K562 (cell line): Measurements from ENCODE around the gene MYL12B.

Experiments
- CTCF ChIP-seq, 3 experiments: IDR thresholded peaks in 2 of 3; conservative IDR thresholded peaks in 1 of 3; 2 replicates each; pipeline ENCODE4 v1.5.1; 2011 to 2012; ENCODE audit warnings: low read length in 3 of 3, mild to moderate bottlenecking in 3 of 3, control low read depth in 2 of 3, improper control_type of control experiment in 1 of 3, inconsistent platforms in 1 of 3, low read depth in 1 of 3, mixed read lengths in 1 of 3, moderate library complexity in 1 of 3; ENCODE audit not compliant: insufficient read depth in 2 of 3
- SMARCE1 ChIP-seq: fragments of 450-650 bp; IDR thresholded peaks from 2 replicates; pipeline ENCODE4 v1.7.1; 2016; ENCODE audit warnings: mild to moderate bottlenecking
- SMC3 ChIP-seq: conservative IDR thresholded peaks from 2 replicates; pipeline ENCODE4 v1.6.1; 2011; ENCODE audit warnings: low read depth, low read length, improper control_type of control experiment; ENCODE audit not compliant: insufficient read depth
- SP2 ChIP-seq: IDR thresholded peaks from 2 replicates; pipeline ENCODE4 v1.6.1; 2011; ENCODE audit warnings: mild to moderate bottlenecking, low read depth, low read length, moderate library complexity; ENCODE audit not compliant: poor library complexity, severe bottlenecking; ENCODE audit errors: extremely low read depth
- ZNF175 ChIP-seq: fragments of 200-800 bp; sonication (Bioruptor generic); IDR thresholded peaks from 2 replicates; pipeline ENCODE4 v1.6.1; 2016; ENCODE audit warnings: low read depth, mild to moderate bottlenecking, missing genetic modification characterization, missing compliant biosample characterization

GRCh38 chr18:3305354-3305762 lies 43.4 kb downstream of the MYL12B start:
- TF ChIP-seq SMARCE1 (no peak; the same call in 1 of the 2 replicates), SMC3 (no peak), SP2 (no peak), CTCF (IDR thresholded peaks at IDR 0.05 in 2 of 3, conservative IDR thresholded peaks at IDR 0.05 in 1 of 3; ENCODE audit: insufficient read depth in 2 of 3, low read depth in 1 of 3, low read length in 3 of 3) (no peak), ZNF175 (no peak)
